Spleen (tissue), 11 donors: ENCODE measurements around the gene CDCA5. TPM values are rescaled to one million over a fixed set of nuclear protein-coding genes. Genes with fewer than 3 reads are reported as not detected.

ENCODE experiments used
- DNase-seq: peaks from one replicate; pipeline ENCODE4 v3.0.0-alpha.2; 2020
- H3K27ac ChIP-seq, 8 donors: fragments of 200-600 bp; sonication (generic) in 7 of 8; 1 replicate in 4 of 8; 2 replicates in 4 of 8; pipeline versions ENCODE4 v1.5.0 to v1.8.0; 2016 to 2021; ENCODE audit warnings: inconsistent platforms in 4 of 8, mild to moderate bottlenecking in 4 of 8, moderate library complexity in 1 of 8
- H3K27me3 ChIP-seq, 7 donors: fragments of 200-600 bp; sonication (generic) in 6 of 7; replicated peaks in 1 of 7; 1 replicate in 4 of 7; 2 replicates in 3 of 7; pipeline versions ENCODE4 v1.5.0 to v1.8.0; 2016 to 2021; ENCODE audit warnings: inconsistent platforms in 3 of 7, mild to moderate bottlenecking in 1 of 7
- H3K36me3 ChIP-seq, 6 donors: fragments of 200-600 bp; sonication (generic) in 5 of 6; 1 replicate in 4 of 6; 2 replicates in 2 of 6; pipeline versions ENCODE4 v1.5.0 to v1.8.0; 2016 to 2021; ENCODE audit warnings: inconsistent platforms in 2 of 6
- H3K4me1 ChIP-seq, 6 donors: fragments of 200-600 bp; sonication (generic) in 5 of 6; 1 replicate in 3 of 6; 2 replicates in 3 of 6; pipeline versions ENCODE4 v1.5.0 to v1.8.0; 2016 to 2021; ENCODE audit warnings: inconsistent platforms in 3 of 6
- H3K4me3 ChIP-seq, 8 donors: fragments of 200-600 bp; sonication (generic) in 7 of 8; 1 replicate in 4 of 8; 2 replicates in 4 of 8; pipeline versions ENCODE4 v1.5.0 to v1.8.0; 2016 to 2021; ENCODE audit warnings: inconsistent platforms in 4 of 8, mild to moderate bottlenecking in 4 of 8, moderate library complexity in 2 of 8
- H3K9me3 ChIP-seq, 8 donors: fragments of 200-600 bp; sonication (generic) in 7 of 8; 1 replicate in 4 of 8; 2 replicates in 4 of 8; pipeline versions ENCODE4 v1.5.0 to v1.8.0; 2016 to 2021; ENCODE audit warnings: inconsistent platforms in 4 of 8
- CTCF ChIP-seq, 11 experiments: fragments of 200-600 bp in 7 of 11; fragments of 450-650 bp in 4 of 11; sonication (generic) in 4 of 11; IDR thresholded peaks in 8 of 11; conservative IDR thresholded peaks in 3 of 11; 1 replicate in 7 of 11; 2 replicates in 4 of 11; pipeline versions ENCODE4 v1.4.0 to v1.8.0; 2016 to 2021; ENCODE audit warnings: antibody characterized with exemption in 11 of 11, inconsistent platforms in 4 of 11, mild to moderate bottlenecking in 1 of 11
- POLR2A ChIP-seq, 3 donors: fragments of 450-650 bp; IDR thresholded peaks; one replicate each; pipeline ENCODE4 v1.5.1; 2017; ENCODE audit warnings: antibody characterized with exemption in 3 of 3, mild to moderate bottlenecking in 1 of 3
- POLR2AphosphoS5 ChIP-seq, 3 donors: sonication (generic); formaldehyde crosslinking; IDR thresholded peaks; one replicate each; pipeline ENCODE4 v1.5.1; 2017; ENCODE audit warnings: antibody characterized with exemption in 3 of 3
- WGBS, 5 donors: extraction: QIAGEN DNeasy Blood & Tissue Kit in 3 of 5; methylation state at CpG; one replicate each; pipeline versions ENCODE4 v1.1.5 to v1.1.7; 2013 to 2018; 5-methylcytosine and 5-hydroxymethylcytosine counted together
- intact Hi-C: fragments of 100-400 bp; cut with DNase I; formaldehyde crosslinking; loops from one replicate; pipeline ENCODE4 v1.15.0; 2023; ENCODE audit warnings: low total_unique reads
- polyA plus RNA-seq, 3 donors: library from polyadenylated mRNA; stranded (reverse); fragments of 200-250 nt; gene quantifications; one replicate each; pipeline ENCODE4 v1.2.1, GENCODE V29; 2013
- total RNA-seq, 7 donors: library from RNA; depleted of rRNA in 3 of 7; stranded (reverse); fragments of >200 nt in 3 of 7; fragmentation: NEBNext Ultra II Directional in 4 of 7; extraction: Animal tissue kit (Norgen Biotek cat#: 25700) in 4 of 7; gene quantifications; one replicate each; pipeline versions ENCODE4 v1.1.0 to v1.2.1, GENCODE V29; 2016 to 2021
- donor health status: healthy with polysubstance abuse.
- donor health status: DM: no; HTN: no; CAD: no; lungs with moderate emphysema.
- donor health status: DM: no; HTN: no; CAD: no.
- donor health status: Bipolar disorder and iron deficiency.
- donor health status: healthy.
- donor health status: DM: no; HTN: no; CAD: no.
- donor health status: DM: yes; HTN: yes; CAD: no.

The CDCA5 gene
- total and polyA plus RNA-seq, 10 donors = 1.5 to 11.1 (median 5.3) TPM

- intact Hi-C loops = no loop called here
- Histone ChIP-seq H3K4me1 (peaks cover 38 to 86% (median 58%) of the 10 kb centered on the region in 6 donors), H3K9me3 (no peaks in the 10 kb centered on the region), H3K4me3 (peak overlapping the region in 7 of 8 donors; percentile 77 to 98 (median 95)), H3K27ac (peak overlapping the region in 7 of 8 donors; percentile 9 to 100 (median 92)), H3K27me3 (no peaks in the 10 kb centered on the region), H3K36me3 (peaks cover 9 to 62% (median 60%) of the 10 kb centered on the region in 6 donors)
- 51 to 75% (median 71%) methylated on average over 6 of the region's 6 CpGs for WGBS, 5 donors
- TF ChIP-seq POLR2AphosphoS5 (IDR thresholded peaks at IDR 0.05) (no peak), POLR2A (IDR thresholded peaks at IDR 0.05) (no peak), CTCF (IDR thresholded peaks at IDR 0.05 in 8 of 11, conservative IDR thresholded peaks at IDR 0.05 in 3 of 11) (no peak)
- DNase-seq = peak; percentile 74
Measured at GRCh38 chr11:65131895-65132237, 48.0 kb upstream of the CDCA5 start.

GRCh38 chr11:65131417-65131776 lies 47.6 kb upstream of the CDCA5 start:
- Histone ChIP-seq H3K4me1 (peaks cover 38 to 86% (median 58%) of the 10 kb centered on the region in 6 donors), H3K9me3 (no peaks in the 10 kb centered on the region), H3K27me3 (no peaks in the 10 kb centered on the region), H3K36me3 (peaks cover 14 to 67% (median 64%) of the 10 kb centered on the region in 6 donors), H3K4me3 (peak overlapping the region in 4 of 8 donors; percentile 4 to 95 (median 84)), H3K27ac (peak overlapping the region in 5 of 8 donors; percentile 9 to 100 (median 95))
- 50 to 88% (median 77%) methylated on average over 3 of the region's 3 CpGs for WGBS, 5 donors
- DNase-seq = no peak
- TF ChIP-seq POLR2AphosphoS5 (IDR thresholded peaks at IDR 0.05) (no peak), CTCF (IDR thresholded peaks at IDR 0.05 in 8 of 11, conservative IDR thresholded peaks at IDR 0.05 in 3 of 11) (no peak), POLR2A (IDR thresholded peaks at IDR 0.05) (no peak)
- intact Hi-C loops = no loop called here

GRCh38 chr11:65130631-65131416 lies 47.0 kb upstream of the CDCA5 start:
- H3K4me3 ChIP-seq = peak overlapping the region in 4 of 8 donors; percentile 4 to 95 (median 84)

GRCh38 chr11:65129649-65130441 lies 46.0 kb upstream of the CDCA5 start:
- Histone ChIP-seq H3K27ac (peak overlapping the region in 4 of 8 donors; percentile 92 to 100 (median 96)), H3K9me3 (no peaks in the 10 kb centered on the region), H3K4me3 (peak overlapping the region in 2 of 8 donors; percentile 6 to 77), H3K27me3 (no peaks in the 10 kb centered on the region), H3K36me3 (peaks cover 14 to 82% (median 80%) of the 10 kb centered on the region in 6 donors), H3K4me1 (peaks cover 31 to 77% (median 47%) of the 10 kb centered on the region in 6 donors)
- peak; percentile 82 for DNase-seq
- intact Hi-C loops = no loop called here
- TF ChIP-seq POLR2A (IDR thresholded peaks at IDR 0.05) (no peak), POLR2AphosphoS5 (IDR thresholded peaks at IDR 0.05) (peak; percentile 51 to 65 (median 65)), CTCF (IDR thresholded peaks at IDR 0.05 in 8 of 11, conservative IDR thresholded peaks at IDR 0.05 in 3 of 11) (peak in 5 of 11 experiments; percentile 10 to 42 (median 25))
- 84 to 91% (median 87%) methylated on average over 7 to 13 of the region's 13 CpGs for WGBS, 5 donors

More at GRCh38 chr11:65130631-65131416, 47.0 kb upstream of the CDCA5 start:
- no peaks in the 10 kb centered on the region for H3K9me3 ChIP-seq
- TF ChIP-seq POLR2AphosphoS5 (IDR thresholded peaks at IDR 0.05) = peak in 1 of 3 donors; percentile 26
- no peak for TF ChIP-seq POLR2A (IDR thresholded peaks at IDR 0.05)
- WGBS, 5 donors = 81 to 84% (median 82%) methylated on average over 9 to 19 of the region's 19 CpGs
- no peaks in the 10 kb centered on the region for H3K27me3 ChIP-seq
- peaks cover 14 to 72% (median 70%) of the 10 kb centered on the region in 6 donors for H3K36me3 ChIP-seq
- intact Hi-C loops = no loop called here
- DNase-seq = peak; percentile 77
- H3K27ac ChIP-seq = peak overlapping the region in 5 of 8 donors; percentile 7 to 100 (median 95)
- H3K4me1 ChIP-seq = peaks cover 36 to 82% (median 54%) of the 10 kb centered on the region in 6 donors
